IMR-90 (cell line): ENCODE data around the gene SLC17A8. TPM values are rescaled to one million over a fixed set of nuclear protein-coding genes. Genes with fewer than 3 reads are reported as not detected.

ENCODE experiments used
- ATAC-seq: fragments of 200-7000 bp; cut with Tn5 transposase; 2 replicates; pipeline ENCODE4 v1.9.1; 2020; ENCODE audit warnings: low read depth, mild to moderate bottlenecking, moderate library complexity
- BruUV-seq: library from RNA; stranded (reverse); fragments of 400-500 nt; replicated peaks from 2 replicates; lab custom pipeline; 2021; lab: Mats Ljungman, UMichigan
- CTCF ChIA-PET: fragments of 300-600 bp; formaldehyde crosslinking; extraction: SDS; loops from one replicate; lab custom pipeline; 2021; ENCODE audit warnings: antibody characterized with exemption; lab: Yijun Ruan, JAX
- POLR2A ChIA-PET: fragments of 300-600 bp; sonication (Branson Sonifier 250); formaldehyde crosslinking; loops from one replicate; lab custom pipeline; 2022; ENCODE audit warnings: antibody characterized with exemption; ENCODE audit not compliant: unreplicated experiment; lab: Charles Lee
- DNase-seq: peaks from one replicate; pipeline ENCODE4 v3.0.0; 2013
- H2AFZ ChIP-seq: replicated peaks from 2 replicates; pipeline ENCODE3; 2013; ENCODE audit warnings: low read length, mild to moderate bottlenecking; ENCODE audit not compliant: poor library complexity
- H2AK5ac ChIP-seq: 2 replicates; pipeline ENCODE4 v1.6.1; 2013; ENCODE audit warnings: low read depth, low read length, inconsistent platforms
- H2AK9ac ChIP-seq: replicated peaks from 2 replicates; pipeline ENCODE3; 2013; ENCODE audit warnings: mild to moderate bottlenecking, low read depth, low read length, moderate library complexity; ENCODE audit not compliant: poor library complexity
- H2BK120ac ChIP-seq: 2 replicates; pipeline ENCODE4 v1.6.1; 2013; ENCODE audit warnings: low read depth, low read length, inconsistent platforms
- H2BK15ac ChIP-seq: 3 replicates; pipeline ENCODE4 v1.6.1; 2013; ENCODE audit warnings: low read depth, low read length, inconsistent platforms
- H2BK20ac ChIP-seq: 2 replicates; pipeline ENCODE4 v1.6.1; 2013; ENCODE audit warnings: low read depth, mild to moderate bottlenecking, inconsistent platforms, low read length, moderate library complexity
- H2BK5ac ChIP-seq: 2 replicates; pipeline ENCODE4 v1.6.1; 2013; ENCODE audit warnings: mild to moderate bottlenecking, low read depth, low read length, inconsistent platforms; ENCODE audit not compliant: poor library complexity, severe bottlenecking
- H3K14ac ChIP-seq: replicated peaks from 2 replicates; pipeline ENCODE4 v1.6.1; 2013; ENCODE audit warnings: low read depth, low read length, inconsistent platforms
- H3K18ac ChIP-seq: 2 replicates; pipeline ENCODE4 v1.6.1; 2013; ENCODE audit warnings: low read depth, low read length, control low read depth
- H3K23ac ChIP-seq: 2 replicates; pipeline ENCODE4 v1.6.1; 2013; ENCODE audit warnings: low read depth, low read length, inconsistent platforms
- H3K27ac ChIP-seq: 2 replicates; pipeline ENCODE4 v1.5.1; 2013; ENCODE audit warnings: mild to moderate bottlenecking, control low read depth, low read length; ENCODE audit not compliant: insufficient read depth
- H3K27me3 ChIP-seq: 2 replicates; pipeline ENCODE4 v1.6.1; 2013; ENCODE audit warnings: low read length; ENCODE audit not compliant: control insufficient read depth, insufficient read depth
- H3K36me3 ChIP-seq: 2 replicates; pipeline ENCODE4 v1.6.1; 2013; ENCODE audit warnings: low read length, mixed read lengths; ENCODE audit not compliant: control insufficient read depth, insufficient read depth
- H3K4ac ChIP-seq: 2 replicates; pipeline ENCODE4 v1.6.1; 2013; ENCODE audit warnings: low read depth, low read length, inconsistent platforms
- H3K4me1 ChIP-seq: 2 replicates; pipeline ENCODE4 v1.6.1; 2013; ENCODE audit warnings: low read length, mixed read lengths; ENCODE audit not compliant: control insufficient read depth, insufficient read depth
- H3K4me2 ChIP-seq: 2 replicates; pipeline ENCODE4 v1.6.1; 2013; ENCODE audit warnings: low read depth, mild to moderate bottlenecking, control low read depth, low read length, moderate library complexity
- H3K4me3 ChIP-seq: 2 replicates; pipeline ENCODE4 v1.5.1; 2013; ENCODE audit warnings: low read depth, mild to moderate bottlenecking, control low read depth, low read length, moderate library complexity; ENCODE audit not compliant: insufficient read depth
- H3K56ac ChIP-seq: 2 replicates; pipeline ENCODE4 v1.6.1; 2013; ENCODE audit warnings: low read length, inconsistent platforms; ENCODE audit not compliant: insufficient read depth; ENCODE audit errors: extremely low read depth
- H3K79me1 ChIP-seq, 2 experiments: 2 replicates each; pipeline ENCODE4 v1.6.1; 2013; ENCODE audit warnings: low read length in 2 of 2, inconsistent platforms in 1 of 2, low read depth in 1 of 2
- H3K9ac ChIP-seq: 2 replicates; pipeline ENCODE4 v1.6.1; 2013; ENCODE audit warnings: low read depth, low read length, control low read depth
- H3K9me1 ChIP-seq: 2 replicates; pipeline ENCODE4 v1.6.1; 2013; ENCODE audit warnings: low read length, inconsistent platforms; ENCODE audit not compliant: insufficient read depth
- H3K9me3 ChIP-seq: 2 replicates; pipeline ENCODE4 v1.6.1; 2013; ENCODE audit warnings: low read length; ENCODE audit not compliant: control insufficient read depth, insufficient read depth
- H4K20me1 ChIP-seq: 2 replicates; pipeline ENCODE4 v1.6.1; 2013; ENCODE audit warnings: low read length, inconsistent platforms; ENCODE audit not compliant: insufficient read depth
- H4K5ac ChIP-seq: 2 replicates; pipeline ENCODE4 v1.6.1; 2013; ENCODE audit warnings: mild to moderate bottlenecking, low read depth, low read length, control low read depth
- H4K8ac ChIP-seq, 2 experiments: 2 replicates each; pipeline ENCODE4 v1.6.1; 2013; ENCODE audit warnings: low read depth in 2 of 2, low read length in 2 of 2, control low read depth in 1 of 2, inconsistent platforms in 1 of 2
- H4K91ac ChIP-seq: 2 replicates; pipeline ENCODE4 v1.6.1; 2013; ENCODE audit warnings: low read depth, low read length, inconsistent platforms; ENCODE audit not compliant: insufficient read depth
- BHLHE40 ChIP-seq: fragments of 150-350 bp; IDR thresholded peaks from 2 replicates; pipeline ENCODE4 v1.6.1; 2016; ENCODE audit warnings: mild to moderate bottlenecking, low read depth, low read length
- CEBPB ChIP-seq: IDR thresholded peaks from 2 replicates; pipeline ENCODE4 v1.6.1; 2012; ENCODE audit warnings: low read depth, low read length, improper control_type of control experiment
- CHD1 ChIP-seq: IDR thresholded peaks from 2 replicates; pipeline ENCODE4 v1.6.1; 2012; ENCODE audit warnings: low read depth, low read length, improper control_type of control experiment
- CTCF ChIP-seq: conservative IDR thresholded peaks from 2 replicates; pipeline ENCODE4 v1.5.1; 2012; ENCODE audit warnings: mild to moderate bottlenecking, low read depth, low read length, improper control_type of control experiment
- FOS ChIP-seq: fragments of 150-350 bp; IDR thresholded peaks from 2 replicates; pipeline ENCODE4 v1.6.1; 2016; ENCODE audit warnings: low read depth, low read length
- MAFK ChIP-seq: IDR thresholded peaks from 2 replicates; pipeline ENCODE4 v1.6.1; 2012; ENCODE audit warnings: low read depth, low read length, improper control_type of control experiment
- MAZ ChIP-seq: IDR thresholded peaks from 2 replicates; pipeline ENCODE4 v1.6.1; 2012; ENCODE audit warnings: low read depth, mild to moderate bottlenecking, low read length, improper control_type of control experiment, moderate library complexity, borderline replicate concordance
- MXI1 ChIP-seq: IDR thresholded peaks from 2 replicates; pipeline ENCODE4 v1.6.1; 2012; ENCODE audit warnings: low read depth, mild to moderate bottlenecking, low read length, moderate library complexity, borderline replicate concordance
- NFE2L2 ChIP-seq: fragments of 150-350 bp; IDR thresholded peaks from 2 replicates; pipeline ENCODE4 v1.6.1; 2016; ENCODE audit warnings: low read depth, mild to moderate bottlenecking, low read length
- POLR2A ChIP-seq: IDR thresholded peaks from 2 replicates; pipeline ENCODE4 v1.6.1; 2012; ENCODE audit warnings: mild to moderate bottlenecking, low read depth, low read length
- RAD21 ChIP-seq: IDR thresholded peaks from 2 replicates; pipeline ENCODE4 v1.6.1; 2012; ENCODE audit warnings: low read length, improper control_type of control experiment
- RCOR1 ChIP-seq: IDR thresholded peaks from 2 replicates; pipeline ENCODE4 v1.6.1; 2012; ENCODE audit warnings: mild to moderate bottlenecking, low read length, improper control_type of control experiment; ENCODE audit not compliant: insufficient replicate concordance
- RFX5 ChIP-seq: IDR thresholded peaks from 2 replicates; pipeline ENCODE4 v1.8.0; 2012; ENCODE audit warnings: low read depth, mild to moderate bottlenecking, low read length, moderate library complexity
- SMC3 ChIP-seq: fragments of 150-350 bp; IDR thresholded peaks from 2 replicates; pipeline ENCODE4 v1.6.1; 2016; ENCODE audit warnings: low read depth, mild to moderate bottlenecking, antibody characterized with exemption, low read length, moderate library complexity
- USF2 ChIP-seq: fragments of 150-350 bp; IDR thresholded peaks from 2 replicates; pipeline ENCODE4 v1.6.1; 2017; ENCODE audit warnings: mild to moderate bottlenecking, antibody characterized with exemption, low read length, low read depth
- WGBS, 2 experiments: methylation state at CpG; one replicate each; pipeline versions ENCODE4 v1.1.5 to v1.1.7; 2013; ENCODE audit warnings: missing lambda C conversion rate in 2 of 2; ENCODE audit not compliant: insufficient read length in 1 of 2; ENCODE audit errors: extremely low coverage in 2 of 2; 5-methylcytosine and 5-hydroxymethylcytosine counted together
- dilution Hi-C: fragments of 300-500 bp; cut with HindIII; formaldehyde crosslinking; loops from one replicate; pipeline ENCODE4 v1.14.3; 2018; ENCODE audit warnings: low sequenced_read_pairs; ENCODE audit not compliant: unreplicated experiment
- in situ Hi-C: fragments of 300-500 bp; cut with MboI; formaldehyde crosslinking; loops from 3 replicates; pipeline ENCODE4 v1.14.3; 2019; ENCODE audit warnings: low sequenced_read_pairs, inconsistent platforms, mixed read lengths
- intact Hi-C: fragments of 100-400 bp; cut with micrococcal nuclease; formaldehyde crosslinking; loops from 2 replicates; pipeline ENCODE4 v1.10.0; 2022
- polyA plus RNA-seq, 3 experiments: library from polyadenylated mRNA; depleted of rRNA; stranded (reverse); fragments of >200 nt; gene quantifications; 2 replicates each; pipeline ENCODE4 v1.2.3, GENCODE V29; 2012; ENCODE audit warnings: low replicate concordance in 1 of 3
- total RNA-seq: library from RNA; depleted of rRNA; stranded (reverse); fragments of >200 nt; gene quantifications from 2 replicates; pipeline ENCODE4 v1.2.3, GENCODE V29; 2012
- TF ChIP-seq, protein P1 (sequence below): fragments of 150-350 bp; IDR thresholded peaks from 2 replicates; pipeline ENCODE4 v1.6.1; 2016; ENCODE audit warnings: low read depth, mild to moderate bottlenecking, low read length, moderate library complexity, borderline replicate concordance

The SLC17A8 gene
- total and polyA plus RNA-seq, 2 of the 4 experiments (the other 2 are of a cell fraction), result not detected

GRCh38 chr12:100388382-100388781, 31.5 kb downstream of the SLC17A8 start:
- H2BK5ac ChIP-seq, result no peak overlapping the region
- no peak overlapping the region for H3K27ac ChIP-seq
- no peak for DNase-seq
- H2BK15ac ChIP-seq, result no peak overlapping the region
- no peak overlapping the region for H4K5ac ChIP-seq
- H3K18ac ChIP-seq, result no peak overlapping the region
- no peaks in the 10 kb centered on the region for H3K36me3 ChIP-seq
- H2AK9ac ChIP-seq, result no peak overlapping the region
- no peak overlapping the region for H3K23ac ChIP-seq
- no peaks in the 10 kb centered on the region; the same call in 1 of the 2 replicates for H3K27me3 ChIP-seq
- no peaks in the 10 kb centered on the region for H3K4me1 ChIP-seq
- no peak overlapping the region for H4K91ac ChIP-seq
- CTCF ChIA-PET, result no interaction called here
- H3K56ac ChIP-seq, result no peak overlapping the region
- H4K8ac ChIP-seq, result no peak overlapping the region
- intact Hi-C loops (no loop called here), in situ Hi-C loops (no loop called here), dilution Hi-C loops (no loop called here)
- TF ChIP-seq MAFK, result no peak
- TF ChIP-seq MXI1, result no peak
- no peak for TF ChIP-seq NFE2L2
- TF ChIP-seq CEBPB, result no peak
- no peak for TF ChIP-seq SMC3
- TF ChIP-seq POLR2A, result no peak
- TF ChIP-seq USF2, result no peak
- no peak for TF ChIP-seq RFX5
- no peak for TF ChIP-seq CHD1
- TF ChIP-seq FOS, result no peak
- TF ChIP-seq, protein P1, sequence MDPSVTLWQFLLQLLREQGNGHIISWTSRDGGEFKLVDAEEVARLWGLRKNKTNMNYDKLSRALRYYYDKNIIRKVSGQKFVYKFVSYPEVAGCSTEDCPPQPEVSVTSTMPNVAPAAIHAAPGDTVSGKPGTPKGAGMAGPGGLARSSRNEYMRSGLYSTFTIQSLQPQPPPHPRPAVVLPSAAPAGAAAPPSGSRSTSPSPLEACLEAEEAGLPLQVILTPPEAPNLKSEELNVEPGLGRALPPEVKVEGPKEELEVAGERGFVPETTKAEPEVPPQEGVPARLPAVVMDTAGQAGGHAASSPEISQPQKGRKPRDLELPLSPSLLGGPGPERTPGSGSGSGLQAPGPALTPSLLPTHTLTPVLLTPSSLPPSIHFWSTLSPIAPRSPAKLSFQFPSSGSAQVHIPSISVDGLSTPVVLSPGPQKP, result no peak
- no peak for TF ChIP-seq RCOR1
- TF ChIP-seq CTCF, result no peak
- no peak for TF ChIP-seq MAZ
- TF ChIP-seq RAD21, result no peak
- no peak for TF ChIP-seq BHLHE40
- H2AFZ ChIP-seq, result no peak overlapping the region
- H3K9me3 ChIP-seq, result no peaks in the 10 kb centered on the region
- no TSS peak for BruUV-seq
- no peak overlapping the region for H3K9ac ChIP-seq
- ATAC-seq, result no peak
- no peaks in the 10 kb centered on the region for H4K20me1 ChIP-seq
- no peak overlapping the region for H3K4me3 ChIP-seq
- no peaks in the 10 kb centered on the region for H3K9me1 ChIP-seq
- no peak overlapping the region for H3K14ac ChIP-seq
- H2BK20ac ChIP-seq, result no peak overlapping the region
- H2BK120ac ChIP-seq, result no peak overlapping the region
- H3K79me1 ChIP-seq, result no peaks in the 10 kb centered on the region
- WGBS, 2 experiments, result no CpG with 5 or more reads among the region's 5 CpGs
- no peak overlapping the region for H2AK5ac ChIP-seq
- H3K4me2 ChIP-seq, result no peak overlapping the region
- POLR2A ChIA-PET, result no interaction called here
- no peak overlapping the region for H3K4ac ChIP-seq
